Activated T-helper 17 cell treated with anti-CD3 and anti-CD28 coated beads, Interleukin-2, amount 50 U/mL, for 72 hours (primary cell): ENCODE measurements around the gene CYP27C1. TPM values are rescaled to one million over a fixed set of nuclear protein-coding genes. Genes with fewer than 3 reads are reported as not detected.
"Not testable (repeated sequence)": the region's sequence is repeated elsewhere in the genome, so short reads cannot be mapped to it uniquely, and the experiment has no call there.

Experiments used
- ATAC-seq: fragments of 150-1000 bp; cut with Tn5 transposase; replicated peaks from 2 replicates; pipeline ENCODE4 v1.10.0; 2021; ENCODE audit warnings: mild to moderate bottlenecking, moderate library complexity
- H3K27ac Mint-ChIP-seq: one replicate; pipeline ENCODE4 v1.8.0; 2022; ENCODE audit warnings: mixed read lengths
- H3K27me3 Mint-ChIP-seq: one replicate; pipeline ENCODE4 v1.8.0; 2022; ENCODE audit warnings: mixed read lengths
- H3K36me3 Mint-ChIP-seq: one replicate; pipeline ENCODE4 v1.8.0; 2022; ENCODE audit warnings: low read depth, mild to moderate bottlenecking, mixed read lengths
- H3K4me1 Mint-ChIP-seq: one replicate; pipeline ENCODE4 v1.8.0; 2022; ENCODE audit warnings: mixed read lengths
- H3K4me3 Mint-ChIP-seq: one replicate; pipeline ENCODE4 v1.8.0; 2022; ENCODE audit warnings: mild to moderate bottlenecking, mixed read lengths
- H3K9me3 Mint-ChIP-seq: one replicate; pipeline ENCODE4 v1.8.0; 2022; ENCODE audit warnings: mixed read lengths
- total RNA-seq, 2 donors: library from RNA; stranded (reverse); gene quantifications; one replicate each; pipeline ENCODE4 v1.2.3, GENCODE V29; 2022

CYP27C1 gene
- total RNA-seq = not detected

- Mint-ChIP-seq H3K36me3 (peaks cover 7% of the 10 kb centered on the region), H3K27me3 (peaks cover 59% of the 10 kb centered on the region), H3K4me3 (peak within 1 kb of the TSS; percentile 73), H3K9me3 (no peaks in the 10 kb centered on the region), H3K27ac (no peak within 1 kb of the TSS), H3K4me1 (peaks cover 9% of the 10 kb centered on the region)
- ATAC-seq = no peak
These were observed at the start of gene CYP27C1 for GRCh38 chr2:127220102-127220767. TSS of gene CYP27C1 (minus strand) at chr2:127220299. CDS start at chr2:127220270, 29 bp downstream.

DNA sequence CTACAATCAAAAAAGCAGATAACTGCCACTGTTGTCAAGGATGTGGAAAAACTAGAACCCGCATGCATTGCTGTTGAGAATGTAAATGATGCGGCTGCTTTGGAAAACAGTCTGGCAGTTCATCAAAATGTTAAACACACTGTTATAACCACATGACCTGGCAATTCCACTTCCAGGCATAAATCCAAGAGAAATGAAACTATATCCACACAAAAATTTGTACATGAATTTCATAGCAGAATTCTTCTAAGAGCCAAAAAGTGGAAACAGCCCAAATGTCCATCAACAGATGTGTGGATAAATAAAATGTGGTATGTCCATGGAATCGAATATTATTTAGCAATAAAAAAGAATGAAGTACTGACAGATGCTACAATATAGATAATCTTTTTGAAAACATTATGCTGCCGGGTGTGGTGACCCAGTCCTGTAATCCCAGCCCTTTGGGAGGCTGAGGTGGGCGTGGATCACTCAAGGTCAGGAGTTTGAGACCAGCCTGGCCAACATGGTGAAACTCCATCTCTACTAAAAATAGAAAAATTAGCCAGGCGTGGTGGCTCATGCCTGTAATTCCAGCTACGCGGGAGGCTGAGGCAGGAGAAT, 41.8 kb upstream of the CYP27C1 start:
- no peak for ATAC-seq
- peaks cover 6% of the 10 kb centered on the region for H3K4me1 Mint-ChIP-seq
- H3K4me3 Mint-ChIP-seq = no peak overlapping the region
- H3K36me3 Mint-ChIP-seq = peaks cover 98% of the 10 kb centered on the region
- no peak overlapping the region for H3K27ac Mint-ChIP-seq
- no peaks in the 10 kb centered on the region for H3K27me3 Mint-ChIP-seq
- H3K9me3 Mint-ChIP-seq = no peaks in the 10 kb centered on the region

- H3K27me3 Mint-ChIP-seq = no peaks in the 10 kb centered on the region
- H3K4me3 Mint-ChIP-seq = no peak overlapping the region
- no peaks in the 10 kb centered on the region for H3K9me3 Mint-ChIP-seq
- no peak for ATAC-seq
- H3K4me1 Mint-ChIP-seq = peaks cover 6% of the 10 kb centered on the region
- peaks cover 90% of the 10 kb centered on the region for H3K36me3 Mint-ChIP-seq
- H3K27ac Mint-ChIP-seq = peak overlapping the region; percentile 74
These were observed 39.3 kb upstream of the CYP27C1 start for GRCh38 chr2:127259355-127259754.

DNA sequence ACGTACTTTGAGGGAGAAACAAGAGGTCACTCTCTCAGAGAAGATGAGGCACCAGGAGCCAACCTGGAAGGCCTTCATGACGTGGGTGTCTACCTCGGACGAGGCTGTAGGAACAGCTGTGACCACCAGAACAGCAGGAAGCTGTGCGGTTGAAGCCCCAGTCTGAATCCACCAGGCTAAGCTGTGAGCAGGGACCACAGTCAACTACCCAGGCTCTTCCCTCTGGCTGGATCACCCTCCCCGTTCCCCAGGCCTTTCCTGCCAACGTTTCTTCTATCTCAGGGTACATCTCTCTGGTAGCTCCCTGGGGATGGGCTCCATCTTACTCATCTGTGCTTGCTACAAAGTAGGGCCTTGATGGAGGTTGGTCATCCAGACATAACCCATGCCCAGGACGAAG, 36.8 kb upstream of the CYP27C1 start:
- Mint-ChIP-seq H3K36me3 (peaks cover 65% of the 10 kb centered on the region), H3K4me1 (peaks cover 6% of the 10 kb centered on the region), H3K27ac (peak overlapping the region; percentile 55), H3K4me3 (no peak overlapping the region), H3K27me3 (no peaks in the 10 kb centered on the region), H3K9me3 (no peaks in the 10 kb centered on the region)
- no peak for ATAC-seq

- Mint-ChIP-seq H3K27me3 (no peaks in the 10 kb centered on the region), H3K36me3 (peaks cover 63% of the 10 kb centered on the region), H3K4me3 (no peak overlapping the region), H3K9me3 (no peaks in the 10 kb centered on the region), H3K4me1 (peaks cover 6% of the 10 kb centered on the region), H3K27ac (no peak overlapping the region)
- no peak for ATAC-seq
These were observed 36.3 kb upstream of the CYP27C1 start for GRCh38 chr2:127256381-127256780.

- no peak for ATAC-seq
- Mint-ChIP-seq H3K9me3 (no peaks in the 10 kb centered on the region), H3K27me3 (no peaks in the 10 kb centered on the region), H3K4me1 (peaks cover 6% of the 10 kb centered on the region), H3K27ac (no peak overlapping the region), H3K4me3 (no peak overlapping the region), H3K36me3 (peaks cover 59% of the 10 kb centered on the region)
These were observed 35.6 kb upstream of the CYP27C1 start for GRCh38 chr2:127255721-127256120.

GRCh38 chr2:127255146-127255545, 35.0 kb upstream of the CYP27C1 start:
- no peak overlapping the region for H3K27ac Mint-ChIP-seq
- H3K4me1 Mint-ChIP-seq = peaks cover 6% of the 10 kb centered on the region
- H3K4me3 Mint-ChIP-seq = no peak overlapping the region
- no peak for ATAC-seq
- no peaks in the 10 kb centered on the region for H3K27me3 Mint-ChIP-seq
- no peaks in the 10 kb centered on the region for H3K9me3 Mint-ChIP-seq
- peaks cover 54% of the 10 kb centered on the region for H3K36me3 Mint-ChIP-seq

DNA sequence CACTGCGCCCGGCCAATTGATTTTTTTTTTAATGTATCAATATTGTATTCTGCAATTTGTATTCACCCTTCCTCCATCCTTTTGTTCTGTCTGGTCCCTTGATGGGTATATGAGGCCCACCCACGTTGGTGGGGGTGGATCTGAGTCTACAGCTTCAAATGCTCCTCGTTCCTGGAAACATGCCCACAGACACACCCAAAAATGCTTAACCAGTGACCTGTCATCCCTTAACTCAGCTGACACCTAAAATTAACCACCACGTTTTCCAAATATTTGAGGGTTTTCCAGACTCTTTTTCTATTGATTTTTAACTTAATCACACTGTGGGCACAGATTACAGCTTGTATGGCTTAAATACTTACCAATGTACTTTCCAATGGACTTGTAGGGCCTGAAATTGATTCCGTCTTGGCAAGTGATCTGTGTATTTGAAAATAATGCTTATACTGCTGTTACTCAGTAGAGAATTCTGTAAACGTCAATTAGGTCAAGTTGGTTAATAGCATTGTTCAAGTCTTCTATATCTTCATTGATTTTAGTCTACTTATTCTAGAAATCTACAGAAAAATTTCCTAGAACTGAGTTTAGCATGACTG, 34.4 kb upstream of the CYP27C1 start:
- Mint-ChIP-seq H3K36me3 (peaks cover 47% of the 10 kb centered on the region), H3K4me3 (no peak overlapping the region), H3K4me1 (peaks cover 3% of the 10 kb centered on the region), H3K9me3 (no peaks in the 10 kb centered on the region), H3K27me3 (no peaks in the 10 kb centered on the region), H3K27ac (peak overlapping the region; percentile 34)
- ATAC-seq = no peak

DNA sequence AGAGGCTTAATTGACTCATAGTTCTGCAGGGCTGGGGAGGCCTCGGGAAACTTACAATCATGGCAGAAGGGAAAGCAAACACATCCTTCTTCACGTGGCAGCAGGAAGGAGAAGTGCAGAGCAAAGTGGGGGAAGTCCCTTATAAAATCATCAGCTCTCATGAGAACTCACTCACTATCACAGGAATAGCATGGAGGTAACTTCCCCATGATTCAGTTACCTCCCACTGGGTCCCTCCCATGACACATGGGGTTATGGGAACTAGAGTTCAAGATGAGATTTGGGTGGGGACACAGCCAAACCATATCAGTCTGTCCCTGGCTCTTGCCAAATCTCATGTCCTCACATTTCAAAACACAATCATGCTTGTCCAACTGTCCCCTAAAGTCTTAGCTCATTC, 21.1 kb upstream of the CYP27C1 start:
- not testable (repeated sequence) for H3K4me1 Mint-ChIP-seq, H3K36me3 Mint-ChIP-seq, H3K27ac Mint-ChIP-seq, H3K27me3 Mint-ChIP-seq, H3K4me3 Mint-ChIP-seq
- peak; percentile 78 for ATAC-seq
- peaks cover 14% of the 10 kb centered on the region for H3K9me3 Mint-ChIP-seq

DNA sequence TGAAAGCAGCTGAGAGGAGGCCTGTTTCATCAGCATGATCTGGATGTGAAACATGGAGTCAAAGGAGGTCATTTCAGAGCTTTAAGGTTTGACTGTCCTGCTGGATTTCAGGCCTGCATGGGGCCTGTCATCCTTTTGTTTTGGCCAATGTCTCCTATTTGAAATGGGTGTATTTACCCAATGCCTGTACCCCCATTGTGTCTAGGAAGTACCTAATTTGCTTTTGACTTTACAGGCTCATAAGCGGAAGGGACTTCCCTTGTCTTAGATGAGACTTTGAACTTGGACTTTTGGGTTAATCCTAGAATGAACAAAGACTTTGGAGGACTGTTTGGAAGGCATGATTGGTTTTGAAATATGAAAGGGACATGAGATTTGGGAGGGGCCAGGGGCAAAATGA, 19.3 kb upstream of the CYP27C1 start:
- Mint-ChIP-seq H3K27ac (no peak overlapping the region), H3K36me3 (no peaks in the 10 kb centered on the region), H3K9me3 (peaks cover 14% of the 10 kb centered on the region), H3K27me3 (no peaks in the 10 kb centered on the region), H3K4me1 (no peaks in the 10 kb centered on the region), H3K4me3 (no peak overlapping the region)
- no peak for ATAC-seq

DNA sequence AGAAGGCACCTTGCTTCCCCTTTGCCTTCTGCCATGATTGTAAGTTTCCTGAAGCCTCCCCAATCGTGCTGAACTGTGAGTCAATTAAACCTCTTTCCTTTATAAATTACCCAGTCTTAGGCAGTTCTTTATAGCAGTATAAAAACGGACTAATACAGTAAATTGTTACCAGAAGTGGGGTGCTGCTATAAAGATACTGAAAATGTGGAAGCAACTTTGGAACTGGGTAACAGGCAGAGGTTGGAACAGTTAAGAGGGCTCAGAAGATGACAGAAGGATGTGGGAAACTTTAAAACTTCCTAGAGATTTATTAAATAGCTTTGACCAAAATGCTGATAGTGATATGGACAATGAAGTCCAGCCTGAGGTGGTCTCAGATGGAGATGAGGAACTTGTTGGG, 17.7 kb upstream of the CYP27C1 start:
- H3K4me3 Mint-ChIP-seq, H3K27me3 Mint-ChIP-seq, H3K36me3 Mint-ChIP-seq, H3K4me1 Mint-ChIP-seq, ATAC-seq, H3K27ac Mint-ChIP-seq: not testable (repeated sequence)
- H3K9me3 Mint-ChIP-seq = peaks cover 14% of the 10 kb centered on the region

- H3K9me3 Mint-ChIP-seq = peaks cover 10% of the 10 kb centered on the region
- no peak overlapping the region for H3K4me3 Mint-ChIP-seq
- H3K4me1 Mint-ChIP-seq = no peaks in the 10 kb centered on the region
- no peaks in the 10 kb centered on the region for H3K27me3 Mint-ChIP-seq
- H3K36me3 Mint-ChIP-seq = no peaks in the 10 kb centered on the region
- no peak overlapping the region for H3K27ac Mint-ChIP-seq
- ATAC-seq = no peak
These were observed 15.1 kb upstream of the CYP27C1 start for GRCh38 chr2:127235082-127235702.

DNA sequence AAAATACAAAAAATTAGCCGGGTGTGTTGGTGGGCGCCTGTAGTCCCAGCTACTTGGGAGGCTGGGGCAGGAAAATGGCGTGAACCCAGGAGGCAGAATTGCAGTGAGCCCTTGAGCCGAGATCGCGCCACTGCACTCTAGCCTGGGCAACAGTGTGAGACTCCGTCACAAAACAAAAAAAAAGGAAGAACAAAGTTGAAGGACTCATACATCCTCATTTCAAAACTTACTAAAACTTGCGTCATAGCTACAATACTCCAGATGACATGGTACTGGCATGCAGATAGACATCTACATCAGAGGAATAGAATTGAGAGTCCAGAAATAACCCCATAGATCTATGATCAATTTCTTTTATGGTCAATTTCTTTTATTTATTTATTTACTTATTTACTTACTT, 13.6 kb upstream of the CYP27C1 start:
- H3K36me3 Mint-ChIP-seq = no peaks in the 10 kb centered on the region
- H3K27ac Mint-ChIP-seq = no peak overlapping the region
- no peaks in the 10 kb centered on the region for H3K4me1 Mint-ChIP-seq
- no peak overlapping the region for H3K4me3 Mint-ChIP-seq
- peaks cover 9% of the 10 kb centered on the region for H3K9me3 Mint-ChIP-seq
- H3K27me3 Mint-ChIP-seq = peaks cover 6% of the 10 kb centered on the region
- no peak for ATAC-seq

- Mint-ChIP-seq H3K36me3 (no peaks in the 10 kb centered on the region), H3K27ac (no peak overlapping the region), H3K4me1 (peaks cover 4% of the 10 kb centered on the region), H3K9me3 (peaks cover 4% of the 10 kb centered on the region), H3K4me3 (no peak overlapping the region), H3K27me3 (peaks cover 12% of the 10 kb centered on the region)
- ATAC-seq = no peak
These were observed 11.2 kb upstream of the CYP27C1 start for GRCh38 chr2:127231130-127231865.
